ENCODE results near the gene CAMK1D.
"Not testable (repeated sequence)": the region's sequence is repeated elsewhere in the genome, so short reads cannot be mapped to it uniquely, and the experiment has no call there.

The CAMK1D gene

DNA sequence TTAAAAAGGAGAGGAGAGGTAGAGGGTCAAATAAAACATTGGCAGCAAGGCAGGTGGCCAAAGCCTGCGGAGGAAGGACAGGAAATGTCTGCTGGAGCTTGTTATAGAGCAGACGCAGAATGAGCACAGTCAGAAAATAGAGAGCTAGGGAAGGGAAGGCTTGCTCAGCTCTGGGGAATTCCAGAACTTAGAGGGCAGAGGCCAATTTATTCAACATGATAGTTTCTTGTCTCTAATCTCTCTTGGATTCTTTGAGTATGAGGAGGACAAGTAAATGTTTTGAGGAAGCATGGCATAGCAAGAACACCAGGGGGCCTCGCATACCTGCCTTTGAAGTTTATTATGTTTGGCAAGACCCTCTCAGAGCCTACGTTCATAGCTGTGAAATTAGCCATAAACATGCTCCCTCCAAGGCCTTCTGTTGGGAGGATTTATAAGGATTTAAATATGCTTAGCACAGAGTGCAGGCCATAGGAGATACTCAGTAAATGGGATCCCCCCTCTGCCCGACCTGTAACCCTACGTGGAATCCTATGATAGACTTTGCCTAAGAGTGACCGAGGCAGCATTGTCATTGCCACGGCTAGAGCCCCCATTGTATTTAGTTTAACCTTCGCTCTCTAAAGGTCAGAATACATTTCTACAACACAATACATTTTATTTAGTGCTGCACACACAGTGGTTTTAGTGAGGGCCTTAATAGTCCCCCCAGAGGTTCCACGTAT, 358.3 kb downstream of the CAMK1D start:
- DNase-seq, result peak in 1 of 2 experiments; percentile 35

DNA sequence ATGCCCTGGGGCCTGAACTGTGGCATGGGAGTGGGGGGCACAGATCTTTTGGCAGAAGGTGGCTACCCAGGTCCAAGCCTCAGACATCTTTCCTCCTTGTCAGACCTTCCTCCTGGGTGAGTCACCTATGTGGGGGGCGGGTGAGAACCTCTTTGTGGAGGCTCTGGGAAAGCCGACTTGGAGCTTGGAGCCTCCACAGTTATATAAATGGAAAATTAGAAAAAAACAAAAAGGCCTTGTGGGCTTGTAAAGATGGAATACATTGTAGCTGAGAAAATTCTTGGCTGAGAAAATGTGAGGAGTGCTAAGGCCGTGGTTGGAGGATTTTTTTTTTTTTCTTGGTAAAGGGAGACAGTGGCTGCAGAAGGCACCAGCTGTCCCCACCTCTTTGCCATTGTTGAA, 359.7 kb downstream of the CAMK1D start:
- no peak for DNase-seq

DNA sequence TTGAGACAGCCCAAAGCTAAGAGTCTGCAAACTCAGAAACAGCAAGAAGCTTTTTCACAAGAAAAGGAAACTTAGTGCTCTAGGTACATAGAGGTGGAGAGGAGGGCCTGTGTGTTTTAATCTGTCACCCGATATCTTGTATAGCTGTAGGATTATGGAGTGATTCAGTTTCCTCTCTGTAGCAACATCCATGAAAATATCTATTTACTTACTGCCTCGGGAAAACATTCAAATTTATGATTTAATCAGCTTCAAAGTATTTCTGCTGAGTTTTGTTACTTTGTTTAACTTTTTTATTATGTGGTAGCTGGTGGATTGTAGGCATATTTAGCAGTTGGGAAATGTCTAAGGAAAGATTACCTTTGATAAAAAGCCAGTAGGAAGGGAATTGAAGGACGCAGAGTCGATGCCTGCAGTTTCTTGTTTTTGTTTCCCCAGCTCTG, 360.2 kb downstream of the CAMK1D start:
- DNase-seq, result no peak

DNA sequence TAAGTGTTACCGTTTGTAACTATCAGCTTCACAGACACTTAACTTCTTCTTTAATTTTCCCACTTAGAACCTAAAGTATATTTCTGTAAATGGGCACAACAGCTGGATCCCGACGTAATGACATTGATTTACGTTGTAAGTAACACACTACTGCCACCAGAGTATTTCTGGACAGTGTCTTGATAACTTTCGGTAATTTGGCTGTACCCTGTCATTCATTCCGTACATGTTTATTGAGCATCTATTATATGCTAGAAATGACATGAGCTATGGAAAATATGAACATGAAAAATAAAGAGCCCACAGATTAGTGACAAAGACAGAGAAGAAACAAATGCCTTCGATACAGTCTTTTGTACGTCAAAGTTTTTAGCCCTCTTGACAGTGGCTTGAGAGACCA, 360.8 kb downstream of the CAMK1D start:
- no peak for DNase-seq

- DNase-seq, result peak in 1 of 2 experiments; percentile 33
These were observed 361.4 kb downstream of the CAMK1D start for GRCh38 chr10:12710594-12711349.

DNA sequence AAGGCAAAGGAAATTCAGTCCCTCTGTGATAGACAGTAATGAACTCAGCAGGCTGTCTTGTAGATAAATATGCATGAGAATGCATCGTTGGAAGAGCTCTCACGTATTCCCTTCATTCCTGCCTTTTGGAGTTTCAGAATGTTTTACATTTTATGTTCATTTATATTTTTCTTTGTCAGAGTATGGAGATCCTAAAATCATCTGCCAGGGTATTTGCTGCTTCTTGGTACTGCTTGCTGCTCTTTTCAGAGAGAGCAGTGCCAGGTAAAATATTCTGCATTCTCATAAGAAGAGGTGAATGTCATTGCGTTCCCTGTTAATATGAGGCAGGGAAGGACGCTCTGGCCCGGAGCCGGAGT, 362.0 kb downstream of the CAMK1D start:
- no peak for DNase-seq

DNA sequence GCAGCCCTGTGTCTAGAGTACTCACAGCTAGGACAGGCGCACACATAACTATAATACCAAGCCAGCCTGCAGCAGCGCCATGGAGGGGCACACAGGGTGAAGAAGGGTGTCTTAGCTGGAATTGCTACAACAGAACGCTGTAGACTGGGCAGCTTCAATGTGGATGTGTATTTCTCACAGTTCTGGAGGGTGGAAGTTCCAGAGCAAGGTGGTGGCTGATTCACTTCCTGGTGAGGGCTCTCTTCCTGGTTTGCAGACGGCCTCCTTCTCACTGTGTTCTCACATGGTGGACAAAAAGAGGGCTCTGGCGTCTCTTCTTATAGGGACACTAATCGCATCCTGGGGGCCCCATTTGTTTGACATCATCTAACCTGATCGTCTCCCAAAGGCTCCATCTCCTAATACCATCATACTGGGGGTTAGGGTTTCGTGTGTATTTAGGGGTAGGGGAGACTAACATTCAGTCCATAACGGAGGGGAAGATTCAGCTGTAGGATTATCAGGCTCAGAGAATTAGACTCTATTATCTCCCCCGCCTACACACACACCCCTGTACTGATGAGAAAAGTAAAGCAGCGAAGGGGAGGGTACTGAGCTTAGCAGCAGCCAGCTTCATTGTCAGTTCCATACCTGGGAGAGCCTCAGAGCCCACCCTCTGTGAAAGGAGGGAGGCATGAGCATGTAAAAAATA, 363.1 kb downstream of the CAMK1D start:
- no peak for DNase-seq

DNA sequence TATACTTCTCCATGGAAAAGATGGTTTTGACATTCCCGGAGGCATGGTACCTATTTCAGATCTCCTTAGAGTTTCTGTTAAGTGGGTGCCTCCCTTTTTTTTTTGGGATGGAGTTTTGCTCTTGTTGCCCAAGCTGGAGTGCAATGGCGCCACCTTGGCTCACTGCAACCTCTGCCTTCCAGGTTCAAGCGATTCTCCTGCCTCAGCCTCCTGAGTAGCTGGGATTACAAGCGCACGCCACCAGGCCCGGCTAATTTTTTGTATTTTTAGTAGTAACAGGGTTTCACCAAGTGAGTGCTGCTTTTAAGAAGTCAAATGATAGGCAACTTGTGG, 363.6 kb downstream of the CAMK1D start:
- DNase-seq, result not testable (repeated sequence)

DNA sequence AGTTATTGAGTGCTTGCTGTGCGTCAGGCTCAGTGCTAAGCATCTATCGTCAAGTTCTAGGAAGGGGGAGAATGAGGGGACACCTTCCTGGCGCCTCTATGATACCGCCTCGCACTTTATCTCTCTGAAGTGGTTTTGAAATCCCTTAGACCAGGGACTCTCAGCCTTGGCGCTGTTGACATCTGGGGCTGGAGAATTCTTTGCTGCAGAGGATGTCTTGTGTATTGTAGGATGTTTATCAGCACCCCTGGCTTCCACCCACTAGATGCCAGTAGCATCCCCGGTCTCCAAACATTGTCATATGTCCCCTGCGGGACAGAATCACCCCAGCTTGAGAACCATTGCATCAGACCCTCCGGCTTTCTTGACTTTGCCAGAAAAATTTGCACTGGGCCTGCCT, 366.7 kb downstream of the CAMK1D start:
- no peak for DNase-seq

GRCh38 chr10:12717981-12718707, 368.8 kb downstream of the CAMK1D start:
- DNase-seq, result no peak

DNA sequence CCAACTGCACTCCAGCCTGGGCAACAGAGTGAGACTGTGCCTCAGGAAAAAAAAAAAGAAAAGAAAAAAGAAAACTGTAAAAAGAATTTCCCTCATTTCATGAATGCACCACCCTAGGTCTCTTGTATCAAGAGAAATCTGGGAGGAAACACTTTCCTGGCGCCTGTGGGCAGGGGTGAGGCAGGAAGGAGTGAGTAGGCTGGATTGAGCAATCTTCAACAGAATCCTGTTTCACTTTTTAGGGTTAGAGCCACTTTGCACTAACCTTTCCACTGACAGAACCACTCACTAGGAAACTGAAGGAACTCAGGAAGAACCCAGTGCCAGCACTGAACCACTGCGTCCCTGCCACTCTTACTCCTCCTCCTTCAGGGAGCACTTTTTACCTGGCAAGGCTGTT, 370.0 kb downstream of the CAMK1D start:
- DNase-seq, result no peak

GRCh38 chr10:12720217-12720981, 371.1 kb downstream of the CAMK1D start:
- DNase-seq, result no peak

- no peak for DNase-seq
These were observed 372.0 kb downstream of the CAMK1D start for GRCh38 chr10:12721334-12721733.

DNA sequence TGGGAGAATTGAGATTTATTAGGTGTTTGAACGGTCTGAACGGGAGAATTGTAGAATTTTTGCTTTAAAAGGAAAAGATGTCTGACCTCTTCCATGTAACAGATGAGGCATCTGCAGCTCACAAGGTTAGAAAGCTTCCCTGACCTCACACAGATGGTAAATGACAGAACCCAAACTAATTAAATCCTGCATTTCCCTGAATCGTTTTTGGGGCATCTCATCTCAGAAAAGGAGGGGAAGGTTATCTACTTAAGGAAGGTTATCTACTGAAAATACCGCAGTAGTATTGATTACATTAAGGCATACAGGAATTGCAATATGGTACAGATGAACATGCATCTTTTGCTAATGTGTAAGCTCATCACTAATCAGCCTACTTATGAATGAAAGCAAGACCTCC, 373.9 kb downstream of the CAMK1D start:
- no peak for DNase-seq

DNA sequence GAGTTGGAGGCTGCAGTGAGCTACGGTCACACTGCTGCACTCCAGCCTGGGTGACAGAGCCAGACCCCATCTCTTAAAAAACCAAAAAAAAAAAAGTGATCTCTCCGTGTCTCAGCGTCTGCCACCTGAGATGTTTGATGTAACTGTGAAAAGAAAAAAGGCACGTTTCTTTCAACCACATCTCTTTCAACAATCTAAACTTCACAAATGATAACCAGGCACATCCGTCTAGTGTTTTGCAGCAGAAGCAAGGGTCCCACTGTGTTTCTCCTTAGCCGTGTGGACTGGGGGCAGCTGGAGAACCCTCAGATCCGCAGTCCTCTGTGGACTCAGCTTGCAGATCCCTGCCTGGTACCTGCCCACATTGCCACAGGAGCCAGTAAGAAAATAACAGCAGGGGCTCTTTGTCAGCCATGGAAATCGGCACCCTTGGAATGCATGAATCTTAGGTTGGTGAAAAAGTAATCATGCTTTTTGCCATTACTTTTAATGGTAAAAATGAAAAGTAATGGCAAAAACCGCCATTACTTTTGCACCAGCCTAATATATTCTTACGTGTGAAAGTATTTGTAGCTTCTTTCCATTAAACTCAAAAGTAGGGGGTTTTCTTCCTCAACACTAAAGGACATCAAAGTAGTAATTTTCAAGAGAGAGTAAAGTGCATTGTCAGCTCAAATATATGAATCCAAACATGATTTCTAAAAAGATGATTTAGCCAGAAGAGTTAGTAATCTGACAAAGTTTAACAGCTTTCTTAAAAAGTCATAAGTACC, 375.6 kb downstream of the CAMK1D start:
- DNase-seq, result no peak

- DNase-seq, result not testable (repeated sequence)
These were observed 376.2 kb downstream of the CAMK1D start for GRCh38 chr10:12725580-12725888.

- no peak for DNase-seq
These were observed 377.9 kb downstream of the CAMK1D start for GRCh38 chr10:12726971-12727831.

GRCh38 chr10:12727832-12728215, 378.5 kb downstream of the CAMK1D start:
- DNase-seq, result no peak

DNA sequence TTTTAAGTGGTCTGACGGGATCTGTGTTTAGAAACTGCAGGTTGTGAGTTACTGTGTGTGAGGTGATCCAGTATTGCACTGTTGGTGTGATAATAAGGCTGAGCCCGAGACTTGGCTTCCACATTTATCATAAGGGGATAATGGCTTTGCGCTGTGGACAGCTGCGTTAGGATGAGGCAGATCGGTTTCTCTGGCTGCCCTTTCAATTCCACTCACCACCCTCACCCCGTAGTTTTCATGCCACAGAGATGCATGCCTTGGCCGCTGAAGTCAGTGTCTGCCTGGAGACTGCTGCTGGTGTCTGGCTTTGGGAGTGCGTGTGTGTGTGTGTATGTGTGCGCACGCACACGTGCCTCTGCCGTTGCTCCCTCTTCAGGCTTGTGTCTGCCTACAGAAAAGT, 379.1 kb downstream of the CAMK1D start:
- DNase-seq, result no peak

GRCh38 chr10:12729885-12730284, 380.5 kb downstream of the CAMK1D start:
- DNase-seq, result no peak
